Astrocyte (in vitro differentiated cells and primary cell): Measurements from ENCODE around the gene COBL. TPM values are rescaled to one million over a fixed set of nuclear protein-coding genes. Genes with fewer than 3 reads are reported as not detected.

ENCODE experiments used
- DNase-seq: peaks from one replicate; pipeline ENCODE4 v3.0.0-alpha.2; 2010; ENCODE audit warnings: low read depth
- FAIRE-seq: peaks from 2 replicates; lab custom pipeline; 2011; peaks lifted over from hg19 to GRCh38; lab: Jason Lieb, UNC
- H2AFZ ChIP-seq: 2 replicates; pipeline ENCODE4 v1.6.0; 2012; ENCODE audit warnings: low read depth, low read length, inconsistent platforms
- H3K27ac ChIP-seq: 2 replicates; pipeline ENCODE4 v1.5.1; 2011; ENCODE audit warnings: low read depth, low read length, inconsistent platforms
- H3K27me3 ChIP-seq: 2 replicates; pipeline ENCODE4 v1.6.0; 2011; ENCODE audit warnings: low read length, inconsistent platforms; ENCODE audit not compliant: insufficient read depth
- H3K36me3 ChIP-seq: 2 replicates; pipeline ENCODE4 v1.5.1; 2011; ENCODE audit warnings: low read length, inconsistent platforms; ENCODE audit not compliant: insufficient read depth
- H3K4me1 ChIP-seq: 2 replicates; pipeline ENCODE4 v1.5.1; 2011; ENCODE audit warnings: low read length, inconsistent platforms; ENCODE audit not compliant: insufficient read depth
- H3K4me2 ChIP-seq: 2 replicates; pipeline ENCODE4 v1.6.0; 2012; ENCODE audit warnings: low read length, inconsistent platforms
- H3K4me3 ChIP-seq: 2 replicates; pipeline ENCODE4 v1.5.1; 2011; ENCODE audit warnings: low read depth, mild to moderate bottlenecking, low read length, inconsistent platforms; ENCODE audit not compliant: insufficient read depth
- H3K79me2 ChIP-seq: 2 replicates; pipeline ENCODE4 v1.6.0; 2012; ENCODE audit warnings: mild to moderate bottlenecking, low read length, inconsistent platforms; ENCODE audit not compliant: insufficient read depth
- H3K9ac ChIP-seq: 2 replicates; pipeline ENCODE4 v1.6.0; 2012; ENCODE audit warnings: mild to moderate bottlenecking, low read length, inconsistent platforms
- H3K9me3 ChIP-seq: 2 replicates; pipeline ENCODE4 v1.5.1; 2012; ENCODE audit warnings: low read depth, mild to moderate bottlenecking, low read length, inconsistent platforms; ENCODE audit not compliant: insufficient read depth
- H4K20me1 ChIP-seq: 2 replicates; pipeline ENCODE4 v1.6.0; 2012; ENCODE audit warnings: low read length, inconsistent platforms; ENCODE audit not compliant: insufficient read depth
- H3K27ac Mint-ChIP-seq: one replicate; pipeline ENCODE4 v1.8.0; 2021; ENCODE audit warnings: mild to moderate bottlenecking, mixed read lengths; ENCODE audit not compliant: unreplicated experiment
- H3K27me3 Mint-ChIP-seq: one replicate; pipeline ENCODE4 v1.8.0; 2021; ENCODE audit warnings: low read depth, mixed read lengths; ENCODE audit not compliant: unreplicated experiment
- H3K36me3 Mint-ChIP-seq: one replicate; pipeline ENCODE4 v1.8.0; 2021; ENCODE audit warnings: low read depth, mixed read lengths; ENCODE audit not compliant: unreplicated experiment
- H3K4me1 Mint-ChIP-seq: one replicate; pipeline ENCODE4 v1.8.0; 2021; ENCODE audit warnings: low read depth, mixed read lengths; ENCODE audit not compliant: unreplicated experiment
- H3K4me3 Mint-ChIP-seq: one replicate; pipeline ENCODE4 v1.8.0; 2021; ENCODE audit warnings: mild to moderate bottlenecking, moderate library complexity, mixed read lengths; ENCODE audit not compliant: unreplicated experiment
- H3K9me3 Mint-ChIP-seq: one replicate; pipeline ENCODE4 v1.8.0; 2021; ENCODE audit warnings: mild to moderate bottlenecking, mixed read lengths; ENCODE audit not compliant: unreplicated experiment
- CTCF ChIP-seq: IDR thresholded peaks from 2 replicates; pipeline ENCODE4 v1.5.1; 2011; ENCODE audit warnings: low read depth, mild to moderate bottlenecking, inconsistent platforms, low read length, moderate library complexity; ENCODE audit not compliant: insufficient read depth
- EZH2 ChIP-seq: IDR thresholded peaks from 2 replicates; pipeline ENCODE4 v1.6.1; 2012; ENCODE audit warnings: mild to moderate bottlenecking, low read length, inconsistent platforms; ENCODE audit not compliant: insufficient read depth
- total RNA-seq: library from RNA; stranded (reverse); gene quantifications from 2 replicates; pipeline ENCODE4 v1.2.1, GENCODE V29; 2021

Gene COBL
- total RNA-seq, 1 donor from 2014 or later, result 6.4 TPM

- Histone ChIP-seq H3K79me2 (no peaks in the 10 kb centered on the region), H3K9ac (no peak overlapping the region), H3K36me3 (no peaks in the 10 kb centered on the region), H3K4me1 (no peaks in the 10 kb centered on the region), H3K9me3 (no peaks in the 10 kb centered on the region), H2AFZ (no peak overlapping the region), H3K4me2 (no peak overlapping the region), H4K20me1 (no peaks in the 10 kb centered on the region), H3K27me3 (no peaks in the 10 kb centered on the region), H3K27ac (no peak overlapping the region), H3K4me3 (no peak overlapping the region)
- no peaks in the 10 kb centered on the region for H3K4me1 Mint-ChIP-seq
- no peak for DNase-seq
- TF ChIP-seq EZH2 (no peak), CTCF (no peak)
- H3K9me3 Mint-ChIP-seq, result peaks cover 8% of the 10 kb centered on the region
- no peaks in the 10 kb centered on the region for H3K36me3 Mint-ChIP-seq
- H3K4me3 Mint-ChIP-seq, result no peak overlapping the region
- no peak for FAIRE-seq
- no peak overlapping the region for H3K27ac Mint-ChIP-seq
- peaks cover under 1% of the 10 kb centered on the region for H3K27me3 Mint-ChIP-seq
Measured at GRCh38 chr7:51090411-51090810, 226.2 kb downstream of the COBL start.

- FAIRE-seq (no peak), DNase-seq (no peak)
- H3K9ac ChIP-seq, result no peak overlapping the region
- no peaks in the 10 kb centered on the region for H3K9me3 ChIP-seq
- peaks cover 8% of the 10 kb centered on the region for H3K27me3 ChIP-seq
- no peak overlapping the region for H2AFZ ChIP-seq
- no peak overlapping the region for H3K4me2 ChIP-seq
- no peaks in the 10 kb centered on the region for H3K36me3 ChIP-seq
- TF ChIP-seq CTCF (no peak), EZH2 (no peak)
- H3K27ac ChIP-seq, result no peak overlapping the region
- Mint-ChIP-seq H3K27ac (no peak overlapping the region), H3K4me1 (no peaks in the 10 kb centered on the region), H3K4me3 (no peak overlapping the region), H3K27me3 (peaks cover 14% of the 10 kb centered on the region), H3K9me3 (peaks cover 2% of the 10 kb centered on the region), H3K36me3 (no peaks in the 10 kb centered on the region)
- no peaks in the 10 kb centered on the region for H3K4me1 ChIP-seq
- no peak overlapping the region for H3K4me3 ChIP-seq
- H3K79me2 ChIP-seq, result no peaks in the 10 kb centered on the region
- H4K20me1 ChIP-seq, result no peaks in the 10 kb centered on the region
Measured at GRCh38 chr7:51085034-51085692, 231.4 kb downstream of the COBL start.

GRCh38 chr7:51084121-51084520 is 232.5 kb downstream of the COBL start:
- no peak for TF ChIP-seq CTCF
- TF ChIP-seq EZH2, result no peak
- Mint-ChIP-seq H3K4me1 (no peaks in the 10 kb centered on the region), H3K27me3 (peaks cover 16% of the 10 kb centered on the region), H3K27ac (no peak overlapping the region), H3K9me3 (peaks cover 2% of the 10 kb centered on the region), H3K4me3 (no peak overlapping the region), H3K36me3 (no peaks in the 10 kb centered on the region)
- H3K4me3 ChIP-seq, result no peak overlapping the region
- H3K27me3 ChIP-seq, result peaks cover 11% of the 10 kb centered on the region
- no peaks in the 10 kb centered on the region for H4K20me1 ChIP-seq
- FAIRE-seq (no peak), DNase-seq (no peak)
- no peaks in the 10 kb centered on the region for H3K79me2 ChIP-seq
- H3K9ac ChIP-seq, result no peak overlapping the region
- no peak overlapping the region for H3K4me2 ChIP-seq
- no peak overlapping the region for H2AFZ ChIP-seq
- no peaks in the 10 kb centered on the region for H3K9me3 ChIP-seq
- H3K4me1 ChIP-seq, result no peaks in the 10 kb centered on the region
- no peak overlapping the region for H3K27ac ChIP-seq
- H3K36me3 ChIP-seq, result no peaks in the 10 kb centered on the region
